Measurements from ENCODE around the gene UNC119.

Gene UNC119

DNA sequence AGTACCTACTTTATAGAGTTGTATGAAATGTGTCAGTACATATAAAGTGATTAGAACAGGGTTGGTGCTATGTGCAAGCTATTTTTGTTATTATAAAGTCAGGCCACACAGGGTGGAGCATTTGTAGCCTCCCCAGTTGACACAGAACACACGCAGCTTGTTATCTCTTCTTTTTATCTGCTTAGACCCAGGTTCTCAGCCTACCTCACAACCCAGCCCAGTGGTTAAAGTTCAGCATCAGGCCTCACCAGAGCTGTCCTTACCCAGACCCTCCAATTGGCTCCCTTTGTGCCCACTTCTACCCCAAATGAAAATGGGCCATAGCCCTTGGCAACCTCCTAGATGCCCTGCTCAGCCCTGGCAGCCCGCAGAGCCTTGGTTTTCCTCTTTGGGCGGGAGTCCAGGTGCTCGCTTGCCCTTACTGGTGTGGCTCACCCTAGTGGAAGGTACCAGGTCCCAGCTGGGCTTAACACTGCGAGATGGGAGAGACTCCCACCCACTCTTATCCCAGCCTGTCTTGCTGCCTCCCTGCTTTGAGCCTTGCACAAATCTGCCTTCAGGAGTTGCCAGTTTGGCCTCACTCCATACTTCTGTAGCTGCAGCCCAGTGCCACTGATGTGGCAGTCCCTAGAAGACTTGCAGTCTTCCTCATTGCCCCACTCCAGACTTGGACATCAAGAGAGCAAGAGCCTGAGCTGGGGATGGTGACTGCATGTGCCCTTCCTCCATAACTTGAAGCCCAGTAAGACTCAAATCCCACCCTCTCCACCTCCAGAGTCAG is 20.0 kb upstream of the UNC119 start:
- DNase-seq = no peak

- peak; percentile 99 for DNase-seq
These were observed 19.1 kb upstream of the UNC119 start, which contains the start of gene PIGS for GRCh38 chr17:28571361-28572122. TSS of gene PIGS (minus strand) at chr17:28571524. CDS start at chr17:28571496, 28 bp downstream.

- peak; percentile 80 for DNase-seq
These were observed 18.4 kb upstream of the UNC119 start for GRCh38 chr17:28570716-28571360.

- DNase-seq = no peak
These were observed 17.0 kb upstream of the UNC119 start for GRCh38 chr17:28569446-28569845.

- DNase-seq = no peak
These were observed 15.2 kb upstream of the UNC119 start for GRCh38 chr17:28567604-28568003.

- no peak for DNase-seq
These were observed 11.1 kb upstream of the UNC119 start for GRCh38 chr17:28563475-28563874.

GRCh38 chr17:28555022-28555421 is 2.6 kb upstream of the UNC119 start:
- DNase-seq = no peak

DNA sequence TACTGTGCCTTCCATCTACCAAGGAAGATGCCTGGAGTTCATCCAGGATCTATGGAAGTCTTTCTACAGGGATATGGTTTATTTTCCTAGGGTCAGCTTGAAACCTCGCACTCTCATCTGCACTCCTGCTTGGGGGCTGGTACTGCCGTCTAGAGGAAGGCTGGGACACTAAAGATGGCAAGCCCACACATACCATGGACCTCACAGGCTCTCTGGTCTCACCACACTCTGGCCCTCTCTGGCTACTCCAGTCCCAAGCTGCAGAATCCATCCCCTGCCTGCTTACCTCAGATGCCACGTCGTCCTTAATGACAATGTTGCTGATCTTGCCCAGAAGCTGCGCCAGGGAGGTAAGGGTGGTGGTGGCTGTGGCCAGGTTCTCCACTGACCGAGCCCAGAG is 2.1 kb upstream of the UNC119 start:
- no peak for DNase-seq

DNA sequence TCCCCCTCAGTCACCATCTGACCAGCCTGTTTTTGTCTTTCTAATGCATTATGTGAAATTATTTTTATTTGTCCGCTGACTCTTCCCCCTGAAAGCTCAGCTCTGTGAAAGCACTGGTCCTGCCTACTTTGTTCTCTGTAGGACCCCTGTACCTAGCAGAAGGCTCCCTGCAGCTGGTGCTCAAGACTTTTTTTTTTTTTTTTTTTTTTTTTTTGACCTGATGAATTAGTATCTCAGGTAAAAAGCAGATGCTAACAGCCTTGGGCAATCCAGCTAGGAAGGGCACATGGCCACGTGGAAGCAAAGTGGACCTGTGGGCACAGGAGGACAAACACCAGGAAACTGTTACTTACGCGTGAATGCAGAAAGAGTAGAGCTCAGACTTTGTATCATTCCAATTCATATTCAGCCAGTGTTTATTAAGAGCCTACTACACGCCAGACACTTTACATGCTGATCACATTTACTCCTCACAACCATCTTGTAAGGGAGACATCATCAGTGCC is 629 bp upstream of the UNC119 start:
- DNase-seq = no peak

- DNase-seq = peak; percentile 69
These were observed 826 bp downstream of the UNC119 start for GRCh38 chr17:28551421-28552175.

GRCh38 chr17:28550858-28551257 is 1.6 kb downstream of the UNC119 start:
- peak; percentile 55 for DNase-seq

DNA sequence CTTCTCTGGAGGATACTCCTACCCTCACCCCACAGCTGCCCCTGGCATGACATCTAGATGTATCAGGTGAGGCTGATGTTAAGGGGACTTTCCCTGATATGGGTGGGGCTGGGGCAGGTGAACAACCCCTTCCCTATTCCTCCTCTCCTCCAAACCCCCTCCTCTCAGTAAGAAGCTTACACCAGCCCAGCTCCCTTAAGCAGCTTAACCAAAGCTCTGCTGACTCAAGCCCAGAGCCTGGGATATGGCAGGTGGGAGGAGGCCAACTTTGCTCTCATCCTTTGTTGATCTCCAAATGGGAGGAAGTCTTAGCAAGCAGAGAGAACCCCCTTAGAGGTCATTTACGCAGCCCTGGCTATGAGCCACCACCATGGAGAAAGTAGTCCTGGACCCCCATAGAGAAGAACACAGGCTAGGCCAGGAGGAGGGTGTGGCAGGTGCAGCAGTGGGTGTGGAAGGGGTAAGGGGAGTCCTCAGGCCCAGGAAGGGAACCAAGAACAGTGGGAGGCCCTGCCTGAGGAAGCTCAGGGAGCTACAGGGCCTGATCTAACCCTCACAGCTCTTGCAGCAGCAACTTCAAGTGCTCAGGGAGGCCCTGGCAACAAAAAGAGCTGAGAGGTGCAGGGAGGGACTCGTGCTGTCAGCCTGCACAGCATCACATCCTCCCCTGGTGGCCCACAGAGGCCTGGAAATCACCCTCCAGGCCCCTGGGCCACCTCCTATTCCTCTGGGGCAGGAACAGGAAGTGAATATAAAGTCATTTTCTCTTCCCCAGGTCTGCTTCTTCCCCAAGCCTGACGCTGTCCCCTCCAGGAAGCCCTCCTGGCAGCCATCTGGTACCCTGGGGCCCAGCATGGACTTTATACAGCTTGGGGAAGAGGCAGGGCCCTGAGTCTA is 2.9 kb downstream of the UNC119 start:
- DNase-seq = peak; percentile 99

GRCh38 chr17:28548417-28549130 is 3.9 kb downstream of the UNC119 start:
- DNase-seq = no peak

DNA sequence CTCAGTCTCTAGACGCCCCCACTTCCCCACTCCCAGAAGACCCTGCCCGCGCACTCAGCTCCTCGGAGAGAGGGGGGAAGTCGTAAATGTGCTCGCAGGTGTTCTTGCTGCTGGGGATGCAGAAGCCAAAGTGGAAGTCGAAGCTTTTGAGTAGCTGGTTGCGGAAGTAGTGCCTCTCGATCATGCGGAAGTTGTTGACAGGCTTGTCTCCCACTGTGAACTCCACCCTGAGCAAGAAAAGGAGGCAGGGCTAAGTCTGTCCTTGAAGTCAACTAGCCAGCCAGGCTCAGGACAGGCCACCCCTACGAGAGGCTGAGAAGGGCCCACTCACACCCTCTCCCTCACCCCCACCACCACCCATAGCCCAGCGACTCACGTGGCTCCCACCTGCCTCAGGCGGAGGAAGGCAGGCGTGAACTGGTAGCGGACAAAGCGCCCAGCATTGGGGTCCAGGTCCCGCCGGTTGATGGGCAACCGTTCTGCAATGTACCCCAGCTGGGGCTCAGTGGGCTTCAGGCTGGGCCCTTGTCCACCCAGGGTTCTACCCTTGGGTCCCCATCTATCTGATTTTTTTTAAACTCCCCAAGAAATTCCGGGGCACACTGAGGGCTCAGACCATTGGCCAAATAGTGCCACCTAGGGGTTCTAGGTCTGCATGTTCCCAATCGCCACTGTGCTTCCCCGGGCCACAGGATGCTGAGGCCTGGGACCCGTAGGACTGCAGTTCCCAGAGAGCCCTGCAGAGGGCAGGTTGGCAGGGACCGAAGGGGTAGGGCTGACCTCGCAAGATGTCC is 4.6 kb downstream of the UNC119 start:
- peak; percentile 75 for DNase-seq

DNA sequence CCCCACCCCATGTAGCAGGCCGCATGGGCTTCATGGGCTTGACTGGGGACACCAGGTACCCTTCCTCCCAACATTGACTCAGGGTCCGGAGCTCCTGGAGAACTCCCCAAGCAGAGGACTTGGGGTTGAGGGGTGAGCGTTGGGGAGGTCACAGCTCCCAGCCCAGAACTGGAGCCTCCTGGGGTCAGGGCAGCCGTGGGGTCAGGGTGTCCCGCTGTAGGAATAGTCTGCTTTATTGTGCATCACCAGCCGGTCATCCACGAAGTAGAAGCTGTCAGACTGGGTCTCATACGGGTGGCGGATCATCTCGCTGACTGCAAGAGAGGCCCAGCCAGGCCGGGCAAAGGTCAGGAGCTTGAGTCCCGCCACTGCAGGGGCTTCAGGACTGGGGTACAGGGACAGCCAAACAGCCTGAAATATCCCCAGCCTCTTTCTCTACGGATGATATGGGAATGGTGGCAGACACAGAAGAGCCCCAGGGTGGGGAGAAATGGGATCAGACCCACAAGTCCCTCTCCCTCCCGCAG is 5.3 kb downstream of the UNC119 start:
- no peak for DNase-seq

- peak; percentile 67 for DNase-seq
These were observed 6.5 kb downstream of the UNC119 start for GRCh38 chr17:28545787-28546415.

DNA sequence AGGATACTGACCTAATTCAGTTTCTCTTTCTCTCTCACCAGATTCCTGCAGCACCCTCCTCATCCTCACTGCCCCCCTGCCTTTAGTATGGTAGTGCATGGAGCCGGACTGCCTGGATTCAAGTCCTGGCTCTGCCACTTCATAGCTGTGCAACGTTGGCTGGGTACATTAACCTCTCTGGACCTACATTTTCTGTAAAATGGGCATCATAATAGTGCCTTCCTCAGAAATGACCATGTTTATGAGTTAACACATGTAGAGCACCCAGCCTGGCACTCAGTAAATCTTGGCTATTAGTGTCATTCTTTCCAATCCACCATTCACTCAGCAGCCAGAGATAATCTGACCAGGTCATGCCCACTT is 7.3 kb downstream of the UNC119 start:
- no peak for DNase-seq

DNA sequence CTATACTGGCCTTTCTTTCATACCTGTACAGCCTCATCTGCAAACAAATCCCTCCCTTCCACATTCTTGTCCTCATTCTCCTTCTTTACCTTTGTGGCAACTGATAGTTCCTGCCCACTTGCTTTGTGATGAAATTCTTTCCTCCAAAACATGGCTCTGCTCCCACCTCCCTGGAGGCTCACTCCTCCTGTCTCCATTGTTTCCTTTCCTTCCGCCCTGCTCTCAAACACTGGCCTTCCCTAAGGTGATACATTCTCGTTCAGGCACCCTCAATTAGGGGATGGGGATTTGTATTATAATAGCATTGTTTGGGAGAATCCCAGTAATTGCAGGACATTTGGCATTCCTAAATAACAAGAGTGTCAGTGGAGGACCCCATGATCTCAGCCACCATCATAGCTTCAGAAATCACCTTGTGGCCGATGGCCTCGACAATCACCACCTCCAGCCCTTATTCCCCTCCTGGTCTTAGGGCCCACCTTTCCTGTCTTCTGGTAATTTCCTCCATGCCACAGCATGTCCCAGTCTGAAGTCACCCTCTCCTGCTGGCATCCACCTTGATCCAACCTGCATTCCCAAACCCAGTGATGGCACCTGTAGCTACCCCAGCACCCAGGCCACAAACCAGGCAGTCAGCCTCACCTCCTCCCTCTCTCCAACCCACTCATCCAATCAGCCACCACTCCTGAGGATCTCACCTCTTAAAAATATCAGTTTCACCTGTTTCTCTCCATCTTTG is 7.9 kb downstream of the UNC119 start:
- DNase-seq = no peak

- DNase-seq = no peak
These were observed 11.0 kb downstream of the UNC119 start for GRCh38 chr17:28541439-28541838.
